HG03575 (cell line): ENCODE data around the gene NOS3.
"Not testable (repeated sequence)": the region's sequence is repeated elsewhere in the genome, so short reads cannot be mapped to it uniquely, and the experiment has no call there.

Experiments used
- ATAC-seq: cut with Tn5 transposase; IDR thresholded peaks from one replicate; pipeline ENCODE4 v1.9.1; 2021; ENCODE audit not compliant: unreplicated experiment, insufficient number of reproducible peaks, low FRiP score; ENCODE audit errors: extremely low read depth

NOS3 gene

DNA sequence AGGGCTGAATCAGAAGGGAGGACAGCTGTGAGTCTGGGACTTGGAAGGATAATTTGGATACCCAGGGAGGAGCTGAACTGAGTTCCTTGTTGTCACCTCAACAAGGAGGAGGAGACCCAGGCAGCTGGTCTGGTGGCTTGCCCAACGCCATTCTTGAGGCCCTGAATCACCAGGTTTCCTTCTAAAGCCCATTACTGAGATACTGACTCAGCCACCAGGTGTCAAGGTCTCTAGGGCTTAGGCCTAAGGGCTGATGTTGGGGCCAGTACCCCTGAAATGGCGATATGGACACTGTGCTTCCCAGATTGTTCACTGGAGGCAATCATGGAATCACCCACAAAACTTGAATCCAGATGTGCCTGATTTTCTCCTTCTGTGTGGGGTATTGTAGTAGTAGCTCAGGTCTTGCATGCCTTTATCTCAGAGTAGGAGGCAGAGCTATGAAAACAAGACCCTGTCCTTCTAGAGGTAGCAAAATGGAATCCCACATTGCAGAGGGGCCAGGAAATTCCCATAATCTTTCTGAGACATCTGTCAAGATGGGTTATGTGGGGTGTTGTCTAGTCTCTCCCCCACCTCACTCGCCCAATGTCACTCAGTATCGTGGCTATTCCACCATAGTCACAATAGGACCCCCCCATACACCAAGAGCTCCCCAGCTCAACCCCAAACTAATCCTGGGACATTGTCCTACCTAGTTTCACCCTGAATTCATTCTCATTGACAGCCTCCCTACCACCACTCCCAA lies 35.3 kb downstream of the NOS3 start:
- no peak for ATAC-seq

DNA sequence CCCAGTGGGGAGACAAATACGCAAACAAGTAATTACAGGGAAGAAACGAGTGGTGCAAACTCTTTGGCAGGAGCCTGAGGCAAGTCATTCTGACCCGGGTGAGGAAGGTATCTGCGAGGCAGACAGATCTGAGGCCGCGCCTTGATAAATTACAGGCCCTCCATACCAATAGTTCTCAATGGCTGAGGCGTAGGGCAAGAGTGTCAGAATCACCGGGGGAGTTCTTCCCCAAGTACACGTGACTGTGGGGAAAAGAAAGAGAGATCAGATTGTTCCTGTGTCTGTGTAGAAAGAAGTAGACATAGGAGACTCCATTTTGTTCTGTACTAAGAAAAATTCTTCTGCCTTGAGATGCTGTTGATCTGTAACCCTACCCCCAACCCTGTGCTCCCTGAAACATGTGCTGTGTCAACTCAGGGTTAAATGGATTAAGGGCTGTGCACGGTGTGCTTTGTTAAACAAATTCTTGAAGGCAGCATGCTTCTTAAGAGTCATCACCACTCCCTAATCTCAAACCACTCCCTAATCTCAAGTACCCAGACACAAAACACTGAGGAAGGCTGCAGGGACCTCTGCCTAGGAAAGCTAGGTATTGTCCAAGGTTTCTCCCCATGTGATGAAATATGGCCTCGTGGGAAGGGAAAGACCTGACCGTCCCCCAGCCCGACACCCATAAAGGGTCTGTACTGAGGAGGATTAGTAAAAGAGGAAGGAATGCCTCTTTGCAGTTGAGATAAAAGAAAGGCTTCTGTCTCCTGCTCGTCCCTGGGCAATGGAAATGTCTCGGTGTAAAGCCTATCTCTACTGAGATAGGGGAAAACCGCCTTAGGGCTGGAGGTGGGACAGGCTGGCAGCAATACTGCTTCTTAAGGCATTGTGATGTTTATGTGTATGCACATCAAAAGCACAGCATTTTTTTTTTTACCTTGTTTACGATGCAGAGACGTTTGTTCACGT lies 36.2 kb downstream of the NOS3 start:
- not testable (repeated sequence) for ATAC-seq

DNA sequence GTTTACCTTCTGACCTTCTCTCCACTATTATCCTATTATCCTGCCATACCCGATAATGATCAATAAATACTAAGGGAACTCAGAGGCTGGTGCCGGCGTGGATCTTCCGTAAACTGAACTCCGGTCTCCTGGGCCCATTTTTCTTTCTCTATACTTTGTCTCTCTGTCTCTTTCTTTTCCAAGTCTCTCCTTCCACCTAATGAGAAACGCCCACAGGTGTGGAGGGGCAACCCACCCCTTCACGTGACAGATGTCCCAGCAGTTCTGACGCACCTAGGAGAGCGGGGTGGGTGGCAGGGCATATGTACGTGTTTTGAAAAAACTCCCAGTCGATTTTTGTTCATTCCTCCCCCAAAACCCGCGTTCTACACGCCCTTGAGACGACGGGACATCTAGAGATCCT lies 36.9 kb downstream of the NOS3 start:
- ATAC-seq: not testable (repeated sequence)

DNA sequence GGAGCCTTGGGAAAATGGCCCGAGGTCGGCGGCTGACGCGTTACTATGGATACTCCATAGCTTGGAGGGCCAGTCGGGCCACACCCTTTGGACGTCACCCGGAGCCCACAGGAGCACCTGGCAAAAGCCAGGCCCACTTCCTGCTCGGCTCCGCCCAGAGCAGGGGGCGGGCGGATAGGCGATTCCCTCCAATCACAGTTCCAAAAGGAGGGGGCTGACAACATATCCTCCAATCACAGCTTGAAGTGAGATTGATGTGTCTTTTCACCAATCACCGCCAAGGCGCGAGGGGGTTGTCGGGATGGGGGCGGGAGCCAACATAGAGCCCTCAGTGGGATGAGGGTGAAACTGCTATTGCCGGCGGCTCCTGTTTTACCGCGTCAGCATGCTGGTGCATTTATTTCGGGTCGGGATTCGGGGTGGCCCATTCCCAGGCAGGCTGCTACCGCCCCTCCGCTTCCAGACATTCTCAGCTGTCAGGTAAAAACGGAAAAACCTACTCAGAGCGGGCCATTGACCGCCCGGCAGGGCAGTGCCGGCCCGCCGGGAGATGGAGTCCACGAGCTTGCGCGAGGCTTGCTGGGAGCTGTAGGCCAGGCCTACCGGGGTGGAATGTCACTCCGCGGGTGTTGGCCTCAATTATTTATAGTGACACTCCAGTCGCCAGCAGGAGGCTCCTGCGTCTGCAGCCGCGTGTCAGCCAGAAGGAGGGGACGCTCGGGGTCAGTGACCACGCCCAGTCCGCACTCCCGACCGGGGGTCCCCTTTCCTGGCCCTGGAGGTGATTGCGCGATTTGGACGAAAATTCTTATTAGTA lies 37.5 kb downstream of the NOS3 start, which contains the start of gene ABCB8:
Gene ABCB8 (plus strand): TSS at position 320 of the 817 bp plus-strand sequence. CDS start 66 bp downstream, at position 386.
- peak; percentile 84 for ATAC-seq

DNA sequence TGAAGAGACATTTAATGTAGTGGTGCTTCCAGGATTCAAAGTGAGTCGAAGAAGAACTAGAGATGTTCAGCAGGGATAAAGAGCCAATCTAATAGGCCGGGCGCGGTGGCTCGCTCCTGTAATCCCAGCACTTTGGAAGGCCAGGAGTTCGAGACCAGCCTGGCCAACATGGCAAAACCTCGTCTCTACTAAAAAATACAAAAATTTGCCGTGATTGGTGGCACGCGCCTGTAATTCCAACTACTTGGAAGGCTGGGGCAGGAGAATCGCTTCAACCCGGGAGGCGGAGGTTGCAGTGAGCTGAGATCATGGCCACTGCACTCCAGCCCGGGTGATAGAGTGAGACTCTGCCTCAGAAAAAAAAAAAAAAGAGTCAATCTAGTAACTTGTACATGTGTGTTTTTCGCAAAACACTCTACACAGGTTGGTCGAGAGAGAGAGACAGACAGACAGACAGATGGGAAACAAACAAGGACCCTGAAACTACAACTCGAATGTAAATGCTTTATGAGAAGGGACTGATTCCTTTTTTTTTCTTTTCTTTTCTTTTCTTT lies 38.2 kb downstream of the NOS3 start:
- ATAC-seq: no peak

DNA sequence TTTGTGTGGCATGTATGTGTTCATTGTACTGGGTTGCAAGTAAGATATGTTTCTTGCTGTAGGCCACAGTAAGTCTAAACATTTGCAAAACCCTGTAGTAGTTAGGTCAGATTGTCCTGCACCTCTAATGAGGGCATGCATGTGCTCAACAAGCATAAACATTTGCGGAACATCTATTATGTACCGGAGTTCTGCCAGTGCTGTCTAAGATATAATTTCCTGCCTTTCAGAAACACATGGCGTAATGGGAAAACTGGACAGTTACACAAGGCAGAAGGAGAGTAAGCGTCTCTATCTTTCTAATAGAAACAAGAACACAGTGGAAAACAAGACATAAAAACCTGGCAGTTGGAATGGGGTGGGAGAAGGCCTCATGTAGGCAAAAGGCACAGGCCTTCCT lies 40.2 kb downstream of the NOS3 start:
- ATAC-seq: no peak

DNA sequence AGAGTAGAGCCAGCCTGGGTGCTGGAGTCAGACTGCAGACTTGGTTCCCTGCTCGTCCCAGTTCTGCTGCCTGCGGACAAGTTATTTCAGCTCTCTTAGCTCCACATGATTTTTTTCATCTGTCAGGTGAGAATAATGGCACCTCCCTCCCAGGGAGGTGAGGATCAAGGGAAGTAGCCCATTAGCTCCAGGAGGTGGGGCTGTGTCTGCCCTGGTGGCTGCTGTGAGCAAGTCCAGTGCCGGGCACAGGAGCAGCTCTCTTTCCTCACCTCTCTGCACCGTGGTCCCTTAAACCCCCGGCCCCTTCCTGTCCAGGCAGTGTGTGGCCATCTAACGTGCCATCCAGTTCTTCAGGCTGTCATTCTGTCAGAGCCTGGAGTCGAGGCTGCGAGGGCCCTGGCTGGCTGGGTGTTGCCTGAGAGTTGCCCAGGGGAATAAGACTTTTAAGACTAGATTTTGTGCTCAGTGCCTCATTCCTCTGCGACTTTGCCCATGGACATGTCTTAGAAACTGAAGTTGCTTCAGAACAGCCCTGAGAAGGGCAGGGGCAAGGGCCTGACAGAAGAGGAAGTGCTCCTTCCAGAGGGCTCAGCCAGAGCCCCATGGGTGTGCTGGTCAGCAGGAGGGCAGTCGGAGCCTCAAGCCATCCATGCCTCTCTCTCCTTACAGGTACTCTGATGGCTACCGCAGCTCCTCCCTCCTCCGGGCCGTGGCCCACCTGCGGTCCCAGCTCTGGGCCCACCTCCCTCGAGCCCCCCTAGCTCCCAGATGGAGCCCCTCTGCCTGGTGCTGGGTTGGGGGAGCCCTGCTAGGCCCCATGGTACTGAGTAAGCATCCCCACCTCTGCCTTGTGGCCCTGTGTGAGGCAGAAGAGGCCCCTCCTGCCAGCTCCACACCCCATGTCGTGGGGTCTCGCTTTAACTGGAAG lies 42.4 kb downstream of the NOS3 start:
- ATAC-seq: no peak

DNA sequence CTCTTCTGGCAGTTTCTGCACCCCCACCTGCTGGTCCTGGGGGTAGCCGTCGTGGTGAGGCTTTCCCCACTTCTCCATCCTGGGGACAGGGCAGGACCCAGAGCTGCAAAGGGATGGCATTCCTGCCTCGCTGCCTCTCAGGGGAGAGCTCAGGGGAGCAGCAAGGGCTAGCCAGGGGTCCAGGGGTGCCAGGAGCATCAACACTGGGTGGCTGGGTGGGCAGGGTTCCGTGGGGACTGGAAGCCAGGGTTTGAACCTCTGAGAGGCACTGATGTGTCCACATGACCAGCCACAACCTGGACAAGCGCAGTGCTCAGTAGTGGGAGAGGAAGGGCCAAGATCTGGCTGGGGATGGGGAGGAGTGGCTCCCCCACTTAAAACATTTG lies 43.0 kb downstream of the NOS3 start:
- ATAC-seq: no peak

DNA sequence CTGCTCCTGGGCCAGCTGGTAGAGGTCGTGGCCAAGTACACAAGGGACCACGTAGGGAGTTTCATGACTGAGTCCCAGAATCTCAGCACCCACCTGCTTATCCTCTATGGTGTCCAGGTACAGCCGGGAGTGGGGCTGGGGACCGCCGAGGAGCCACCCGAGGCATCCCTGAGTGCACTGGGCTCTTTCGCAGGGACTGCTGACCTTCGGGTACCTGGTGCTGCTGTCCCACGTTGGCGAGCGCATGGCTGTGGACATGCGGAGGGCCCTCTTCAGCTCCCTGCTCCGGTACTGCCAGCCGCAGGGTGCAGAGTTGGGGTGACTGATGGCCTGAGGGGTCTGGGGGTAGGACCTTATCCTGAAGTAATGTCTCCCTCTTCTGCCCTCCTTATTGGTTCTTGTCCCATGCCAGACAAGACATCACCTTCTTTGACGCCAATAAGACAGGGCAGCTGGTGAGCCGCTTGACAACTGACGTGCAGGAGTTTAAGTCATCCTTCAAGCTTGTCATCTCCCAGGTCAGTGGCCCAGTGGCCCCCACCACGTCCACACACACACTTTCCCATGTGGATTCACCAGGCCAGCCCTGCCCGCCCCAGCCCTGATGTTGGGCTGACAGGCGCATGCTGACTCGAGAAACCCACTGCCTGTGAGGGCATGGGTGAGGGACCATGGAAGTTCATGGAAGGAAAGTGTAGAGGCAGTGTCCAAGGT lies 43.7 kb downstream of the NOS3 start:
- no peak for ATAC-seq

DNA sequence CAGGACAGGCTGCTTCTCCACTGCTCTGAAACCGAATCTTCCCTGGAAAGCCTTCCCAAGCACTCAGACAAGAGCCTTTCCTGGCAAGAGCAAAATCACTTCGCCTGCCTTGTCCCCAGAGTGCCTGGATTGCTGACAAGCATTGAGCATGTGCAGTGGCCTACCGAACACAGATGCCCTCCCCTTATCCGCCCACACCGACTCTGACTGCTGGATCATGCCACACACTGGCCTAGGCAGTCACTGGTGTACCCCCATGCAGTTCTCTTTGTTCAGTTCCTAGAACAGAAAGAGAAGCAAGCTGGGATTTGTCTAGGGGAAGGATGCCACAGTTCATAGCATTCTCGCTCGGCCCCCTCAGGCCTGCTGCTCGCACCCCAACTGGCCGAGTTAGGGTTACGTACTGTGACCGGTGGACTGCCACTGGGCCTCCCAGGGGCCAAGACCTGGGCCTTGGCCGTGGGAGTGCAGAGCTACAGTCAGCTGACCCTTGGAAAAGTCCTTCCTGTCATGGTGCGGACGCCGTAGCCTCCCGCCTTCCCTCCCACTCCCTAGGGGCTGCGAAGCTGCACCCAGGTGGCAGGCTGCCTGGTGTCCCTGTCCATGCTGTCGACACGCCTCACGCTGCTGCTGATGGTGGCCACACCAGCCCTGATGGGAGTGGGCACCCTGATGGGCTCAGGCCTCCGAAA lies 44.4 kb downstream of the NOS3 start:
- no peak for ATAC-seq

DNA sequence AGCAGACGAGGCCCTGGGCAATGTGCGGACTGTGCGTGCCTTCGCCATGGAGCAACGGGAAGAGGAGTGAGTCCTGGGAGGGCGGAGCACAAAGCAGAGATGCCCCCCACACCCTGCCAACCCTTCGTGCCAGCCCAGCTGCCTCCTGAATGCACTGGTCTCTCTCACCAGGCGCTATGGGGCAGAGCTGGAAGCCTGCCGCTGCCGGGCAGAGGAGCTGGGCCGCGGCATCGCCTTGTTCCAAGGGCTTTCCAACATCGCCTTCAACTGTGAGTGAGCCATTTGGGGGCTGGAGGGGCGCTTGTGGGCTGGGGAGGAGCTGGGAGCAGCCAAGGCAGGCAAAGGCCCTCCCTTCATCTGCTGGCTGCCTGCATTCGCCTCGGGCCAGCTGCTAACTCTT lies 45.1 kb downstream of the NOS3 start:
- no peak for ATAC-seq

DNA sequence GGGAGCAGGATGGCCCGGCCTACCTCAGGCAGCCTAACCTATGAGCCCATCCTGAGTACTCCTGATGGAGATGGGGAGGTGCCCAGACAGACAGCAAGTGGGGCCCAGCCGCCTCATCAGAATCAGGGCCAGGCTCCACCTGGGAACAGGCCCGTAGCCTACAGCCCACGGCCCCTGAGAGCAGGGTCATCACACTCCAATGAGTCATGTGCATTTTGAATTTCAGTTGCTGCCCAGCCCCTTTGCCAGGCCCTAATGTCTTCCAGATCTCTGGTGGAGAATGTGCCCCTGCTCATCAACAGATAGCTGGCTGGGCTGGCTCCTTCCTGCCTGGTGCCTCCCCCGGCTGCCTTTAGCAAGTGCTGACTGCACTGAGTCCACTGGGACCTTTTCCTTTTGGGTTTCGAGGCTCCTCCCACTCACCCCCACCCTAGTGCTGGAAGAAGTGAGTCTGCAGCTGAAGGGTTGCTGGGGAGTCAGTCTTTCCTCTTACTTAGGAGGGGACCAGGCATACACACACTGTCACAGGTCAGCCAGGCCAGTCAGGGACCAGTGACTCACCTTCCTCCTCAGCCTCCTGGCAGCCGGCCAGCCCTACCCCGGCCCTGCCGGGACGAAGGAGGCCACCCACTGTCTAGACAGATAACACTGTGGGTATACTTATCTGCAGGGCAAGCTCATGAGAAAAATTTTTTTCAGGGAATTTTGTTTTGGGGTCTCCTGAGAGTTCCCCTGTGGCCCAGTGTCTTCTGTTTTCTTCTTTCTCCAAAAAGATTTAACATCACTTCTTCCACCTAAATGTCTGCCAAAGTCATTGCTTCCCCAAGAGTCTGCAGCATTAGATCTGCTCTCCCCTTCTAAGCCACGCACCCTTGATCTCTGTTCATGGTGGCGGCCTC lies 48.4 kb downstream of the NOS3 start:
- no peak for ATAC-seq

DNA sequence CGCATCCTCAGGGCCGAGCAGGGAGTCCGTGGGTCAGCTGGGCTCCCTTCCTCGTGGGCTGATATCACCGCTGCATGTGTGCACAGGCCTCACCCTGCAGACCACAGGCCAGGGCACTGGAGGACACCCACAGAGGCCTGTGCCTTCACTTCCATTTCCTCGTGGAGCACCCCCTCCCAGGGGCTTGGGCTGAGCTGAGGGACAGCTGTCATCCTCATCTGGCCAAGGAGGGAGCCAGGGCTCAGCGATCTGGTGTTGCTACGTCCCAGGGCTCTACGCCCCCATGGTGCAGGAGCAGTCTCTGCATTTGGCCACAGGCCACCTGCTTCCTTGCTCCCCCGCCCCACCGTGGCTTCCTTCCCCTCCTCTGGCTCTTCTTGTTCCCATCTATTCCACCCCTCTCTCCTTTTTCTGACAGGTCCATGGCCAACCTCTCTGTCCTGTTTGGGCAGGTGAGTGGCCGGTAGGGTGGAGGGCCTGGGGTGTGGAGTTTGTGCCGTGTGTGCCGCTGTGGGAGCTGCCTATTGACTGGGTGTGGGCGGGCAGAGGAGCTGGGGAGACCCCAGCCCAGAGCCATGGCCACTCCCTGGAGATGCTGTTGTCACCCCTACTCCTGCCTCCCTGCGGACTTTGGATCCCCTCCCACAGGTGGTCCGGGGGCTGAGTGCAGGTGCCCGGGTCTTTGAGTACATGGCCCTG lies 49.2 kb downstream of the NOS3 start:
- no peak for ATAC-seq

DNA sequence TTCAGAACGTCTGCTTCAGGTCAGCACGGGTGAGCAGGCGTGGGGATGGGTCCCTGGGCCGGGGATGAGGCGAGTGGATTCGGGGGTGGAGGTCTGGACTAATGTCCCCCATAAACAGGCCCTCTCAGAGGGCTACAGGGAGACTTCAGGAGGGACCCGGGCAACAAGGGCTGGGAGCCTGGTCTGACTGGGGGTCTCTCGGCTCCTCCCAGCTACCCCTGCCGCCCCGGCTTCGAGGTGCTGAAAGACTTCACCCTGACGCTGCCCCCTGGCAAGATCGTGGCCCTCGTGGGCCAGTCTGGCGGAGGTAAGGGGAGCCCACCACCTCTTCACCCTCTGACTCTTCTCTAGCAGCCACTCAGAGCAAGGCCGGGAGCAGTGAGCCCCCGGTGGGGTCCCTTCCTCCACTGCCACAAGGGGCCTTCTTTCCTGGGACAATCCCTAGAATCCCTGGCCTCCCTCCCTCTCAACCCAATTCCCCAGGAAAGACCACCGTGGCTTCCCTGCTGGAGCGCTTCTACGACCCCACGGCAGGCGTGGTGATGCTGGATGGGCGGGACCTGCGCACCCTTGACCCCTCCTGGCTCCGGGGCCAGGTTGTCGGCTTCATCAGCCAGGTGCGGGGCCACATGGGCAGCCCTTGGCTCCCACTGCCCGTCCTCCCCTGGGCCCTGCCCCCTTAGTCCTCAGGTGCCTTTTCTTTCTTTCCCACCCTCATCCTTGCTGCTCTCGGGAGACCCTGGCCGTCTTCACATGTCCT lies 50.0 kb downstream of the NOS3 start:
- no peak for ATAC-seq

DNA sequence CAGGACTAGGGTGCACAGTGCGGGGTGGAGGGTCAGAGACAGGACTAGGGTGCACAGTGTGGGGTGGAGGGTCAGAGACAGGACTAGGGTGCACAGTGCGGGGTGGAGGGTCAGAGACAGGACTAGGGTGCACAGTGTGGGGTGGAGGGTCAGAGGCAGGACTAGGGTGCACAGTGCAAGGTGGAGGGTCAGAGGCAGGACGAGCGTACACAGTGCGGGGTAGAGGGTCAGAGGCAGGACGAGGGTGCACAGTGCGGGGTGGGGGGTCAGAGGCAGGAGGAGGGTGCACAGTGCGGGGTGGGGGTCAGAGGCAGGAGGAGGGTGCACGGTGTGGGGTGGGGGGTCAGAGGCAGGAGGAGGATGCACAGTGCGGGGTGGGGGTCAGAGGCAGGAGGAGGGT lies 52.6 kb downstream of the NOS3 start:
- ATAC-seq: not testable (repeated sequence)
